Gastroesophageal sphincter (tissue), 4 donors: Measurements from ENCODE around the gene ADAM17. TPM values are rescaled to one million over a fixed set of nuclear protein-coding genes. Genes with fewer than 3 reads are reported as not detected.

Source experiments
- ATAC-seq: fragments of 150-250 bp; one replicate; pipeline ENCODE4 v1.9.1; 2016; ENCODE audit warnings: mild to moderate bottlenecking, moderate library complexity
- H3K27ac ChIP-seq, 4 donors: fragments of 200-600 bp; sonication (generic) in 3 of 4; 1 replicate in 3 of 4; 2 replicates in 1 of 4; pipeline ENCODE4 v1.5.1; 2016 to 2019
- H3K27me3 ChIP-seq: fragments of 200-600 bp; sonication (generic); one replicate; pipeline ENCODE4 v1.5.1; 2019
- H3K36me3 ChIP-seq, 2 donors: fragments of 200-600 bp; sonication (generic); one replicate each; pipeline ENCODE4 v1.5.1; 2019; ENCODE audit warnings: control low read depth in 1 of 2
- H3K4me1 ChIP-seq, 3 donors: fragments of 200-600 bp; sonication (generic); 1 replicate in 2 of 3; 2 replicates in 1 of 3; pipeline ENCODE4 v1.5.1; 2016 to 2019; ENCODE audit warnings: control low read depth in 2 of 3
- H3K4me3 ChIP-seq, 2 donors: fragments of 200-600 bp; sonication (generic); one replicate each; pipeline ENCODE4 v1.5.1; 2019; ENCODE audit warnings: mild to moderate bottlenecking in 1 of 2, moderate library complexity in 1 of 2
- H3K9me3 ChIP-seq, 3 donors: fragments of 200-600 bp; sonication (generic); one replicate each; pipeline ENCODE4 v1.5.1; 2017 to 2019; ENCODE audit warnings: control low read depth in 2 of 3
- EP300 ChIP-seq: sonication (generic); formaldehyde crosslinking; IDR thresholded peaks from one replicate; pipeline ENCODE4 v1.6.1; 2017; ENCODE audit warnings: antibody characterized with exemption, mild to moderate bottlenecking
- POLR2A ChIP-seq, 2 donors: fragments of 450-650 bp; IDR thresholded peaks; one replicate each; pipeline ENCODE4 v1.6.1; 2017; ENCODE audit warnings: antibody characterized with exemption in 2 of 2, mild to moderate bottlenecking in 2 of 2, moderate library complexity in 1 of 2
- POLR2AphosphoS5 ChIP-seq: sonication (generic); formaldehyde crosslinking; IDR thresholded peaks from one replicate; pipeline ENCODE4 v1.6.1; 2017; ENCODE audit warnings: antibody characterized with exemption
- WGBS, 2 donors: methylation state at CpG; one replicate each; pipeline ENCODE4 v1.1.5; 2018; ENCODE audit warnings: low coverage in 1 of 2; 5-methylcytosine and 5-hydroxymethylcytosine counted together
- total RNA-seq, 4 donors: library from RNA; depleted of rRNA; stranded (reverse); fragments of >200 nt; gene quantifications; one replicate each; pipeline ENCODE4 v1.1.0, GENCODE V29; 2016
- TF ChIP-seq, protein P1 (sequence below), 4 experiments: fragments of 200-600 bp in 2 of 4; fragments of 450-650 bp in 2 of 4; sonication (generic) in 1 of 4; IDR thresholded peaks; one replicate each; pipeline ENCODE4 v1.5.1; 2017 to 2019; ENCODE audit warnings: antibody characterized with exemption in 4 of 4, mild to moderate bottlenecking in 2 of 4, moderate library complexity in 2 of 4

Gene ADAM17
- total RNA-seq, 4 donors from 2014 or later: 16.0 to 38.3 (median 17.9) TPM

DNA sequence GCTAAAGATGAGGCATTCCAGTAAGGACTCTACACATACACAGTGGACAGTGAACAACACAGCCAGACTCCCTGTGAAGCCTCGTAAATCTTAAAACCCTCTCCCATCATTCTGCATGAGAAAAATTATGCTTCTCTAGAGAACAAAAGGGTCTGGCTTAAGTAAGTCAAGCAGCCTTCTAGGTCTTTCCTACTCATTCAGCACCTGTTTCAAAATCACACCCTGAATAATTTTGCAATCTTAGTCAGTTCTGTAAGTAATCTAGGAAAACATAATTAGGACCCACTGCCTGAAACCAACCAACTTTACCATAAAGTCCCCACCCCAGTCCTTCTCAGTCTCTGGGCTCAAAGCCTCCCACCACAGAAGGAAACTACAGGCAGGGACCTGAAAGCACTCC, 61.5 kb downstream of the ADAM17 start:
- no peak overlapping the region for H3K27ac ChIP-seq
- no peak for TF ChIP-seq EP300
- TF ChIP-seq, protein P1, sequence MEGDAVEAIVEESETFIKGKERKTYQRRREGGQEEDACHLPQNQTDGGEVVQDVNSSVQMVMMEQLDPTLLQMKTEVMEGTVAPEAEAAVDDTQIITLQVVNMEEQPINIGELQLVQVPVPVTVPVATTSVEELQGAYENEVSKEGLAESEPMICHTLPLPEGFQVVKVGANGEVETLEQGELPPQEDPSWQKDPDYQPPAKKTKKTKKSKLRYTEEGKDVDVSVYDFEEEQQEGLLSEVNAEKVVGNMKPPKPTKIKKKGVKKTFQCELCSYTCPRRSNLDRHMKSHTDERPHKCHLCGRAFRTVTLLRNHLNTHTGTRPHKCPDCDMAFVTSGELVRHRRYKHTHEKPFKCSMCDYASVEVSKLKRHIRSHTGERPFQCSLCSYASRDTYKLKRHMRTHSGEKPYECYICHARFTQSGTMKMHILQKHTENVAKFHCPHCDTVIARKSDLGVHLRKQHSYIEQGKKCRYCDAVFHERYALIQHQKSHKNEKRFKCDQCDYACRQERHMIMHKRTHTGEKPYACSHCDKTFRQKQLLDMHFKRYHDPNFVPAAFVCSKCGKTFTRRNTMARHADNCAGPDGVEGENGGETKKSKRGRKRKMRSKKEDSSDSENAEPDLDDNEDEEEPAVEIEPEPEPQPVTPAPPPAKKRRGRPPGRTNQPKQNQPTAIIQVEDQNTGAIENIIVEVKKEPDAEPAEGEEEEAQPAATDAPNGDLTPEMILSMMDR (IDR thresholded peaks at IDR 0.05): no peak
- no peak for TF ChIP-seq POLR2AphosphoS5
- TF ChIP-seq POLR2A (IDR thresholded peaks at IDR 0.05): no peak

DNA sequence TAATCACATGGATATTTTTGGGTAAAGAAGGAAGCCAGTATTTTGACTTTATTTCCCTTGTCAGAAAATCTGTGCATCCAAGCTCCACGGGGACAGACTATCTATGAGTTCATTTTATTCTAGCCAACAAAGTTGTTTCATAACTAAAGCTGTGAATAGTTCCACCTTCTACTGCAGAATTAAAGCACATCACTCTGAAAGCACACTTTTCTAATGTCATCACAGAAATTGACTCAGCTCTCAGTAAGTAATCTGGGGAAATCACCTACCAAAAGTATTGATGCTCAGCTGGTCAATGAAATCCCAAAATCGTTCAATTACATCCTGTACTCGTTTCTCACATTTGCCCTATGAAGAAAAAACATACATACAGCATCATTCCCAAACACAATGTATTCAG, 62.2 kb downstream of the ADAM17 start:
- no peaks in the 10 kb centered on the region for H3K27me3 ChIP-seq
- 72 to 79% methylated on average over 3 of the region's 3 CpGs for WGBS, 2 donors

More for the DNA sequence above, 61.5 kb downstream of the ADAM17 start:
- ATAC-seq: no peak
- no peak overlapping the region for H3K4me3 ChIP-seq
- no peaks in the 10 kb centered on the region for H3K9me3 ChIP-seq
- peaks cover 0 to 13% (median 0%) of the 10 kb centered on the region in 3 donors for H3K4me1 ChIP-seq
- no peaks in the 10 kb centered on the region for H3K27me3 ChIP-seq
- 71% methylated on average over 1 of the region's 1 CpG for WGBS, 2 donors
- H3K36me3 ChIP-seq: peaks cover 0 to 85% of the 10 kb centered on the region in 2 donors

DNA sequence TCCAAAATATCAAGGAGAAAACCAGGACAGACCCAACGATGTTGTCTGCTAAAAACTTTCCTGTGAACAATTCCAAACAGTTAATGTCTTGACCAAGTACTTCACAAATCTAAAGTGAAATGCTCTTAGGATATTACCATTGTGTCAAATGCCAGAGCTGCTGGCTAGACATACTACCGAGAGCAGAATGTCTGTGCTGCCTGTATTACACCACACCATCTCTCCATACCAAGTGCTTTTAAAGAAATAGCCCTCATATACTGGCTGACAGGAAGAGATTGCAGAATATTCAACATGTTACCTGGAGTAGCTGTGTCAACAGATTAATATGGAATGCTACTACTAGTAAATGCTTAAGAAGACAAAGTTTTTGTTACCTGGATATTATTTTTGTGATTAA, 62.7 kb downstream of the ADAM17 start:
- Histone ChIP-seq H3K27me3 (no peaks in the 10 kb centered on the region), H3K4me3 (no peak overlapping the region), H3K9me3 (no peaks in the 10 kb centered on the region), H3K4me1 (peaks cover 0 to 1% (median 0%) of the 10 kb centered on the region in 3 donors), H3K36me3 (peaks cover 0 to 96% of the 10 kb centered on the region in 2 donors), H3K27ac (no peak overlapping the region)
- TF ChIP-seq EP300 (no peak), POLR2AphosphoS5 (no peak), POLR2A (IDR thresholded peaks at IDR 0.05) (no peak)
- TF ChIP-seq, protein P1 (IDR thresholded peaks at IDR 0.05): no peak
- ATAC-seq: no peak
- WGBS, 2 donors: 49 to 60% methylated on average over 2 of the region's 2 CpGs

More for the DNA sequence above, 62.2 kb downstream of the ADAM17 start:
- no peak overlapping the region for H3K4me3 ChIP-seq
- TF ChIP-seq, protein P1 (IDR thresholded peaks at IDR 0.05): no peak
- TF ChIP-seq POLR2AphosphoS5 (no peak), EP300 (no peak), POLR2A (IDR thresholded peaks at IDR 0.05) (no peak)
- H3K9me3 ChIP-seq: no peaks in the 10 kb centered on the region
- ATAC-seq: no peak
- peaks cover 0 to 7% (median 0%) of the 10 kb centered on the region in 3 donors for H3K4me1 ChIP-seq
- H3K27ac ChIP-seq: no peak overlapping the region
- peaks cover 0 to 91% of the 10 kb centered on the region in 2 donors for H3K36me3 ChIP-seq

DNA sequence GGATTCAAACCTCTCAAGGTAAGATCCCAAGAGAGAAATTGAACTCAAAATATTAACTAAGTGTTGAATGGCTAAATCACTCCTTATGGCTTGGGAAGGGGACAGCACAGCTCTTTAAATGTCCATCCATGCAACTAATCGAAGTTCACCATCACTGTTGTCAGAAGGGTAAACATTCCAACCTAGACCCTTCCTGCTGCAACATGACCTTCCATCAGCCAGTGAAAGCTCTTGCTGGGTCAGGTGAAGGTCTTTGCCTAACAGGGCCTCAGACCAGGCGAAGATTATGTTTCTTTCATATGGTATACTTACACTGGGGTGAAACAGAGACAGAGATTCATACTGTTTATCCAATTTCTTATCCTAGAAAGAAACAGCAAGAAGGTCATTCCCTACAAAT, 64.8 kb downstream of the ADAM17 start:
- WGBS, 2 donors: 51 to 87% methylated on average over 2 of the region's 2 CpGs
- Histone ChIP-seq H3K36me3 (peaks cover 0 to 100% of the 10 kb centered on the region in 2 donors), H3K4me1 (no peaks in the 10 kb centered on the region), H3K27me3 (no peaks in the 10 kb centered on the region), H3K4me3 (no peak overlapping the region), H3K9me3 (no peaks in the 10 kb centered on the region), H3K27ac (no peak overlapping the region)
- ATAC-seq: no peak
- no peak for TF ChIP-seq POLR2AphosphoS5

DNA sequence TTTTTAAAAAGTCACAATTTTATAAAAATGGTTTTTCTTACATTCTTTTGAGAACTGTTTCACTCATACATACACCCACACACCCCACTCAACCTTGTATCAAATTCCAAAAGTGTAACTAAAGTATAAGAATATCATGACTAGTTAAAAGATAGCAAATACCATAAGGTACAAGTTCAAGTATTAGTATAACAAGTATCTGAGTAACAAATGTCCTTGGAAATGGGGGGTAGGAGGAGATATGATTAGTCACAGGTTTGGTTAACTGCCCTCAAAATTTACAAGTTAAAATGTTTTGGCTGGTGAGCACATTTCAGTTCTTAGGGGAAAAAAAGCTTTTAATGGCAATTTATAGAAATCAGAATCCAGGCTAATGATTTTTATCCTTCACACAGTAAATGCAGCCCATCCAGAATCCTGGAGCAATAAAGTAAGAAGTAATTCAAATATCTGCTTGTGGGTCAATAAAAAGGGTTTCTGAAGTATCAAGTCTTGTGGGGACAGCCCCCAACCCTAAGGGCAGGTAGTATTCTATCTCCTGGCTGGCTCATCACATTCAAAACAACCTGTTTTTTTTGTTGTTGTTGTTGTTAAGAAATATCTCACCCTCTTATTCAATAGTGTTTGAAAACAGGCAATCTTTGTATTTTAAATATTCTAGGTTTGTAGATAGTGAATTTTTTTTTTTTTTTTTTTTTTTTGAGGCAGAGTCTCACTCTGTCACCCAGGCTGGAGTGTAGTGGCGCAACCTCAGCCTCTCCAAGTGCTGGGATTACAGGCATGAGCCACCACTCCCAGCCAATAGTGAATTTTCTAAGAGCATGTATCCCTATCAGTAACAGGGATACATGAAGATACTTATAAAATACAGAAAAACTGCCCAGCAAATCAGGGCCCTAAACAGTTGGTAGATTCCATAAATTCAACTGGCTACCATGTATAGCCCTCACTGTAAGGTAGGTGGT, 66.8 kb downstream of the ADAM17 start:
- peaks cover 0 to 100% of the 10 kb centered on the region in 2 donors for H3K36me3 ChIP-seq
- H3K4me3 ChIP-seq: no peak overlapping the region
- no peaks in the 10 kb centered on the region for H3K27me3 ChIP-seq
- 100% methylated on average over 1 of the region's 1 CpG; no CpG with 5 or more reads in 1 of the 2 donors for WGBS, 2 donors
- ATAC-seq: no peak
- no peaks in the 10 kb centered on the region for H3K4me1 ChIP-seq
- H3K9me3 ChIP-seq: no peaks in the 10 kb centered on the region
- TF ChIP-seq EP300: no peak
- TF ChIP-seq, protein P1 (IDR thresholded peaks at IDR 0.05): no peak
- TF ChIP-seq POLR2AphosphoS5: no peak
- no peak for TF ChIP-seq POLR2A (IDR thresholded peaks at IDR 0.05)
- no peak overlapping the region for H3K27ac ChIP-seq
